OCI-LY7 (cell line): ENCODE results near the gene SMAP1. TPM values are rescaled to one million over a fixed set of nuclear protein-coding genes. Genes with fewer than 3 reads are reported as not detected.
"Not testable (repeated sequence)": the region's sequence is repeated elsewhere in the genome, so short reads cannot be mapped to it uniquely, and the experiment has no call there.

Experiments
- BruUV-seq: library from RNA; stranded (reverse); fragments of 400-500 nt; replicated peaks from 2 replicates; lab custom pipeline; 2021; lab: Mats Ljungman, UMichigan
- CTCF ChIA-PET: fragments of 300-600 bp; sonication (Branson Sonifier 250); formaldehyde crosslinking; loops from one replicate; lab custom pipeline; 2022; ENCODE audit warnings: antibody characterized with exemption; ENCODE audit not compliant: unreplicated experiment; lab: Charles Lee
- POLR2A ChIA-PET: fragments of 300-600 bp; sonication (Branson Sonifier 250); formaldehyde crosslinking; loops from one replicate; lab custom pipeline; 2022; ENCODE audit warnings: antibody characterized with exemption; lab: Charles Lee
- DNase-seq: peaks from one replicate; pipeline ENCODE4 v3.0.0-alpha.2; 2015; ENCODE audit warnings: low spot score
- H2AFZ ChIP-seq: fragments of 200-600 bp; sonication (generic), shearing (Covaris generic); 2 replicates; pipeline ENCODE4 v1.6.1; 2014; ENCODE audit warnings: mild to moderate bottlenecking, antibody characterized with exemption, low read length, moderate library complexity
- H3K27ac ChIP-seq: fragments of 200-600 bp; sonication (generic); 2 replicates; pipeline ENCODE4 v1.5.1; 2014; ENCODE audit warnings: mixed run types, low read depth, mild to moderate bottlenecking, moderate library complexity, low read length, inconsistent platforms; ENCODE audit not compliant: poor library complexity, severe bottlenecking
- H3K36me3 ChIP-seq: fragments of 200-600 bp; sonication (generic); 2 replicates; pipeline ENCODE4 v1.6.1; 2014; ENCODE audit warnings: mild to moderate bottlenecking, antibody characterized with exemption, low read length, moderate library complexity, mixed read lengths; ENCODE audit not compliant: insufficient read depth
- H3K4me1 ChIP-seq: fragments of 200-600 bp; sonication (generic); 2 replicates; pipeline ENCODE4 v1.5.1; 2014; ENCODE audit warnings: mild to moderate bottlenecking, low read length; ENCODE audit not compliant: insufficient read depth, poor library complexity, severe bottlenecking
- H3K4me2 ChIP-seq: fragments of 200-600 bp; sonication (generic); 2 replicates; pipeline ENCODE4 v1.6.1; 2014; ENCODE audit warnings: mild to moderate bottlenecking, low read length
- H3K4me3 ChIP-seq: fragments of 200-600 bp; sonication (generic); 2 replicates; pipeline ENCODE4 v1.5.1; 2014; ENCODE audit warnings: mild to moderate bottlenecking, low read depth, low read length; ENCODE audit not compliant: poor library complexity, severe bottlenecking
- H3K79me2 ChIP-seq: fragments of 200-600 bp; sonication (generic); 2 replicates; pipeline ENCODE4 v1.6.1; 2016; ENCODE audit warnings: low read depth, mild to moderate bottlenecking, low read length, moderate library complexity, mixed read lengths; ENCODE audit not compliant: insufficient read depth
- H3K9me2 ChIP-seq: fragments of 200-600 bp; sonication (generic); 2 replicates; pipeline ENCODE4 v1.6.1; 2016; ENCODE audit warnings: mild to moderate bottlenecking, low read length, mixed read lengths; ENCODE audit not compliant: insufficient read depth
- H3K9me3 ChIP-seq: fragments of 200-600 bp; sonication (generic); 2 replicates; pipeline ENCODE4 v1.6.1; 2014; ENCODE audit warnings: mild to moderate bottlenecking, mixed run types, low read length, mixed read lengths
- H4K20me1 ChIP-seq: fragments of 200-600 bp; sonication (generic); 2 replicates; pipeline ENCODE4 v1.6.1; 2014; ENCODE audit warnings: mild to moderate bottlenecking, antibody characterized with exemption, low read length, moderate library complexity, mixed read lengths; ENCODE audit not compliant: insufficient read depth
- CTCF ChIP-seq: fragments of 200-600 bp; sonication (generic); conservative IDR thresholded peaks from 2 replicates; pipeline ENCODE4 v1.5.1; 2014; ENCODE audit warnings: mild to moderate bottlenecking, antibody characterized with exemption, low read length, moderate library complexity, mixed read lengths
- EZH2phosphoT487 ChIP-seq: fragments of 200-600 bp; sonication (generic); IDR thresholded peaks from 2 replicates; pipeline ENCODE4 v1.6.1; 2018; ENCODE audit warnings: low read depth, borderline replicate concordance, mild to moderate bottlenecking, mixed run types, antibody characterized with exemption, low read length, moderate library complexity, mixed read lengths
- intact Hi-C: fragments of 100-400 bp; cut with micrococcal nuclease; formaldehyde crosslinking; loops from one replicate; pipeline ENCODE4 v1.10.0; 2022; ENCODE audit not compliant: unreplicated experiment
- total RNA-seq, 2 experiments: library from RNA; depleted of rRNA in 1 of 2; stranded (reverse); fragments of >200 nt in 1 of 2; shearing (Covaris generic) in 1 of 2; gene quantifications; 2 replicates each; pipeline ENCODE4 v1.2.3, GENCODE V29; 2014 to 2022

Gene SMAP1
- total RNA-seq, 2 experiments from 2014 or later, result 15.1 to 28.9 TPM

- H2AFZ ChIP-seq, result not testable (repeated sequence)
These were observed 74.8 kb downstream of the SMAP1 start for GRCh38 chr6:70742462-70742861.

GRCh38 chr6:70753870-70754380, 86.2 kb downstream of the SMAP1 start:
- POLR2A ChIA-PET, result no interaction called here
- intact Hi-C loops, result no loop called here
- BruUV-seq, result no TSS peak

More at GRCh38 chr6:70742462-70742861, 74.8 kb downstream of the SMAP1 start:
- H4K20me1 ChIP-seq, H3K79me2 ChIP-seq, H3K36me3 ChIP-seq, intact Hi-C loops, CTCF ChIA-PET, H3K9me2 ChIP-seq, H3K4me1 ChIP-seq, H3K4me3 ChIP-seq, H3K27ac ChIP-seq, BruUV-seq, DNase-seq, H3K4me2 ChIP-seq, H3K9me3 ChIP-seq: not testable (repeated sequence)
- POLR2A ChIA-PET, result interaction anchor here (0.6 kb wide), 2 partner anchors 218 to 399 kb away, joined by 3 read pairs; no protein-coding TSS in a partner anchor

GRCh38 chr6:70758883-70759282, 91.2 kb downstream of the SMAP1 start:
- H3K36me3 ChIP-seq, result no peaks in the 10 kb centered on the region; the same call in 1 of the 2 replicates
- no peak for DNase-seq
- no peak overlapping the region for H2AFZ ChIP-seq
- H4K20me1 ChIP-seq, result no peaks in the 10 kb centered on the region
- TF ChIP-seq CTCF (no peak), EZH2phosphoT487 (no peak)
- H3K9me2 ChIP-seq, result no peaks in the 10 kb centered on the region
- H3K4me1 ChIP-seq, result no peaks in the 10 kb centered on the region
- intact Hi-C loops, result no loop called here
- no peaks in the 10 kb centered on the region for H3K79me2 ChIP-seq
- BruUV-seq, result no TSS peak
- ChIA-PET CTCF (no interaction called here), POLR2A (interaction anchor here (0.6 kb wide), 2 partner anchors 18 to 89 kb away, joined by 3 read pairs; no protein-coding TSS in a partner anchor)
- no peak overlapping the region for H3K4me3 ChIP-seq
- H3K9me3 ChIP-seq, result no peaks in the 10 kb centered on the region; the same call in 1 of the 2 replicates
- H3K27ac ChIP-seq, result no peak overlapping the region
- no peak overlapping the region for H3K4me2 ChIP-seq

More at GRCh38 chr6:70753870-70754380, 86.2 kb downstream of the SMAP1 start:
- Histone ChIP-seq H3K27ac (no peak overlapping the region), H4K20me1 (no peaks in the 10 kb centered on the region), H3K79me2 (no peaks in the 10 kb centered on the region), H3K36me3 (no peaks in the 10 kb centered on the region; the same call in 1 of the 2 replicates), H3K4me1 (no peaks in the 10 kb centered on the region), H3K4me3 (no peak overlapping the region), H3K9me2 (no peaks in the 10 kb centered on the region), H2AFZ (no peak overlapping the region), H3K9me3 (no peaks in the 10 kb centered on the region; the same call in 1 of the 2 replicates), H3K4me2 (no peak overlapping the region)
- CTCF ChIA-PET, result no interaction called here
- DNase-seq, result no peak
- no peak for TF ChIP-seq EZH2phosphoT487
- no peak for TF ChIP-seq CTCF
